ENCODE results near the gene LCP1.

LCP1 gene

GRCh38 chr13:46106839-46107371 is 75.1 kb downstream of the LCP1 start:
- Histone ChIP-seq H3K27ac (ENCODE audit: low read length) (no peak overlapping the region), H3K27me3 (ENCODE audit: insufficient read depth, low read length, poor library complexity) (no peaks in the 10 kb centered on the region), H3K79me2 (ENCODE audit: insufficient read depth, low read length) (no peaks in the 10 kb centered on the region), H3K4me3 (ENCODE audit: low read depth in 1 of 2, low read length in 2 of 2) (no peak overlapping the region), H3K4me2 (ENCODE audit: insufficient read depth, low read length) (no peak overlapping the region), H2AFZ (ENCODE audit: low read depth, low read length) (no peak overlapping the region), H4K20me1 (ENCODE audit: insufficient read depth, low read length) (no peaks in the 10 kb centered on the region), H3K9ac (ENCODE audit: low read depth, low read length) (no peak overlapping the region), H3K36me3 (ENCODE audit: insufficient read depth, low read length) (no peaks in the 10 kb centered on the region), H3K4me1 (ENCODE audit: insufficient read depth, low read length) (no peaks in the 10 kb centered on the region), H3K9me3 (ENCODE audit: insufficient read depth, low read length, severe bottlenecking) (no peaks in the 10 kb centered on the region)
- TF ChIP-seq CTCF (IDR thresholded peaks at IDR 0.05; ENCODE audit: borderline replicate concordance, extremely low read depth, low read length, poor library complexity, severe bottlenecking) (no peak), EZH2 (IDR thresholded peaks at IDR 0.05; ENCODE audit: borderline replicate concordance, low read depth, low read length, severe bottlenecking) (no peak)
- ATAC-seq (ENCODE audit: insufficient read depth, low read depth) (no peak), DNase-seq (no peak)

- Histone ChIP-seq H3K4me1 (ENCODE audit: insufficient read depth, low read length) (no peaks in the 10 kb centered on the region), H4K20me1 (ENCODE audit: insufficient read depth, low read length) (no peaks in the 10 kb centered on the region), H3K36me3 (ENCODE audit: insufficient read depth, low read length) (no peaks in the 10 kb centered on the region), H2AFZ (ENCODE audit: low read depth, low read length) (no peak within 1 kb of the TSS), H3K9ac (ENCODE audit: low read depth, low read length) (no peak within 1 kb of the TSS), H3K4me2 (ENCODE audit: insufficient read depth, low read length) (no peak within 1 kb of the TSS), H3K27me3 (ENCODE audit: insufficient read depth, low read length, poor library complexity) (no peaks in the 10 kb centered on the region), H3K79me2 (ENCODE audit: insufficient read depth, low read length) (no peaks in the 10 kb centered on the region), H3K4me3 (ENCODE audit: low read depth in 1 of 2, low read length in 2 of 2) (no peak within 1 kb of the TSS), H3K27ac (ENCODE audit: low read length) (no peak within 1 kb of the TSS), H3K9me3 (ENCODE audit: insufficient read depth, low read length, severe bottlenecking) (no peaks in the 10 kb centered on the region)
- DNase-seq, result no peak
- ATAC-seq (ENCODE audit: insufficient read depth, low read depth), result no peak
- TF ChIP-seq CTCF (IDR thresholded peaks at IDR 0.05; ENCODE audit: borderline replicate concordance, extremely low read depth, low read length, poor library complexity, severe bottlenecking) (no peak), EZH2 (IDR thresholded peaks at IDR 0.05; ENCODE audit: borderline replicate concordance, low read depth, low read length, severe bottlenecking) (no peak)
Measured at GRCh38 chr13:46104868-46105267, 77.1 kb downstream of the LCP1 start, which contains the start of gene CPB2. Gene CPB2, minus strand, starts transcription at chr13:46105033. Its CDS starts 24 bp downstream, at chr13:46105009.

- Histone ChIP-seq H3K4me3 (ENCODE audit: low read depth in 1 of 2, low read length in 2 of 2) (no peak overlapping the region), H3K4me1 (ENCODE audit: insufficient read depth, low read length) (no peaks in the 10 kb centered on the region), H3K9me3 (ENCODE audit: insufficient read depth, low read length, severe bottlenecking) (no peaks in the 10 kb centered on the region), H2AFZ (ENCODE audit: low read depth, low read length) (no peak overlapping the region), H3K36me3 (ENCODE audit: insufficient read depth, low read length) (no peaks in the 10 kb centered on the region), H3K79me2 (ENCODE audit: insufficient read depth, low read length) (no peaks in the 10 kb centered on the region), H4K20me1 (ENCODE audit: insufficient read depth, low read length) (no peaks in the 10 kb centered on the region), H3K9ac (ENCODE audit: low read depth, low read length) (no peak overlapping the region), H3K4me2 (ENCODE audit: insufficient read depth, low read length) (no peak overlapping the region), H3K27me3 (ENCODE audit: insufficient read depth, low read length, poor library complexity) (no peaks in the 10 kb centered on the region), H3K27ac (ENCODE audit: low read length) (no peak overlapping the region)
- no peak for TF ChIP-seq EZH2 (IDR thresholded peaks at IDR 0.05; ENCODE audit: borderline replicate concordance, low read depth, low read length, severe bottlenecking)
- TF ChIP-seq CTCF (IDR thresholded peaks at IDR 0.05; ENCODE audit: borderline replicate concordance, extremely low read depth, low read length, poor library complexity, severe bottlenecking), result no peak
- no peak for DNase-seq
- no peak for ATAC-seq (ENCODE audit: insufficient read depth, low read depth)
Measured at GRCh38 chr13:46103037-46103436, 78.9 kb downstream of the LCP1 start.

GRCh38 chr13:46102255-46102605 is 79.7 kb downstream of the LCP1 start:
- no peak for ATAC-seq (ENCODE audit: insufficient read depth, low read depth)
- H3K27ac ChIP-seq (ENCODE audit: low read length), result no peak overlapping the region

More at GRCh38 chr13:46102255-46102605, 79.7 kb downstream of the LCP1 start:
- no peaks in the 10 kb centered on the region for H3K79me2 ChIP-seq (ENCODE audit: insufficient read depth, low read length)
- TF ChIP-seq CTCF (IDR thresholded peaks at IDR 0.05; ENCODE audit: borderline replicate concordance, extremely low read depth, low read length, poor library complexity, severe bottlenecking) (no peak), EZH2 (IDR thresholded peaks at IDR 0.05; ENCODE audit: borderline replicate concordance, low read depth, low read length, severe bottlenecking) (no peak)
- no peaks in the 10 kb centered on the region for H3K27me3 ChIP-seq (ENCODE audit: insufficient read depth, low read length, poor library complexity)
- H3K36me3 ChIP-seq (ENCODE audit: insufficient read depth, low read length), result no peaks in the 10 kb centered on the region
- H2AFZ ChIP-seq (ENCODE audit: low read depth, low read length), result no peak overlapping the region
- no peak overlapping the region for H3K4me3 ChIP-seq (ENCODE audit: low read depth in 1 of 2, low read length in 2 of 2)
- no peak overlapping the region for H3K9ac ChIP-seq (ENCODE audit: low read depth, low read length)
- H3K4me2 ChIP-seq (ENCODE audit: insufficient read depth, low read length), result no peak overlapping the region
- H3K9me3 ChIP-seq (ENCODE audit: insufficient read depth, low read length, severe bottlenecking), result no peaks in the 10 kb centered on the region
- H4K20me1 ChIP-seq (ENCODE audit: insufficient read depth, low read length), result no peaks in the 10 kb centered on the region
- H3K4me1 ChIP-seq (ENCODE audit: insufficient read depth, low read length), result no peaks in the 10 kb centered on the region
- no peak for DNase-seq

Measured in DND-41 (cell line).